SU-DHL-6 (cell line): ENCODE measurements around the gene ARPC1B.
"Not testable (repeated sequence)": the region's sequence is repeated elsewhere in the genome, so short reads cannot be mapped to it uniquely, and the experiment has no call there.

Experiments
- H2AFZ ChIP-seq: fragments of 200-600 bp; sonication (generic); 2 replicates; pipeline ENCODE4 v1.6.1; 2014; ENCODE audit warnings: low read depth, mild to moderate bottlenecking, moderate library complexity, mixed read lengths, antibody characterized with exemption, low read length; ENCODE audit not compliant: severe bottlenecking
- H3F3A ChIP-seq: fragments of 200-600 bp; shearing (Covaris generic); 2 replicates; pipeline ENCODE4 v1.6.0; 2016; ENCODE audit warnings: antibody characterized with exemption, mild to moderate bottlenecking; ENCODE audit not compliant: insufficient read depth
- H3K27ac ChIP-seq: fragments of 200-600 bp; sonication (generic); 2 replicates; pipeline ENCODE4 v1.5.1; 2016; ENCODE audit warnings: low read depth, mild to moderate bottlenecking, low read length, moderate library complexity, mixed read lengths
- H3K27me3 ChIP-seq: fragments of 200-600 bp; sonication (generic), shearing (Covaris generic); 2 replicates; pipeline ENCODE4 v1.6.0; 2014; ENCODE audit warnings: mild to moderate bottlenecking, low read length
- H3K36me3 ChIP-seq: fragments of 200-600 bp; sonication (generic); 2 replicates; pipeline ENCODE4 v1.6.1; 2014; ENCODE audit warnings: mild to moderate bottlenecking, low read length, mixed read lengths
- H3K4me2 ChIP-seq: fragments of 300-600, 200-600 bp; shearing (Covaris generic), sonication (generic); 2 replicates; pipeline ENCODE4 v1.6.0; 2014; ENCODE audit warnings: low read length, low read depth, mild to moderate bottlenecking; ENCODE audit not compliant: poor library complexity, severe bottlenecking
- H3K4me3 ChIP-seq: fragments of 200-600 bp; sonication (generic); 2 replicates; pipeline ENCODE4 v1.5.1; 2014; ENCODE audit warnings: antibody characterized with exemption, low read length, mild to moderate bottlenecking, mixed read lengths; ENCODE audit not compliant: insufficient read depth, poor library complexity, severe bottlenecking
- H3K79me2 ChIP-seq: fragments of 200-600 bp; sonication (generic); 2 replicates; pipeline ENCODE4 v1.6.1; 2014; ENCODE audit warnings: mild to moderate bottlenecking, low read length, moderate library complexity; ENCODE audit not compliant: insufficient read depth
- H3K9ac ChIP-seq: fragments of 200-600 bp; sonication (generic); 2 replicates; pipeline ENCODE4 v1.7.0; 2014; ENCODE audit warnings: mild to moderate bottlenecking, low read length
- H3K9me2 ChIP-seq: fragments of 200-600 bp; sonication (generic); replicated peaks from 2 replicates; pipeline ENCODE4 v1.6.1; 2014; ENCODE audit warnings: low read length; ENCODE audit not compliant: insufficient read depth
- H3K9me3 ChIP-seq: fragments of 200-600 bp; sonication (generic); 2 replicates; pipeline ENCODE4 v1.6.1; 2014; ENCODE audit warnings: low read length, mixed read lengths; ENCODE audit not compliant: insufficient read depth
- H4K20me1 ChIP-seq: fragments of 200-600 bp; sonication (generic); 2 replicates; pipeline ENCODE4 v1.6.1; 2014; ENCODE audit warnings: low read depth, mild to moderate bottlenecking, antibody characterized with exemption, low read length, moderate library complexity, mixed read lengths
- EZH2phosphoT487 ChIP-seq: fragments of 200-600 bp; sonication (generic), shearing (Covaris generic); conservative IDR thresholded peaks from 2 replicates; pipeline ENCODE4 v1.6.1; 2018; ENCODE audit warnings: mild to moderate bottlenecking, antibody characterized with exemption, low read length, moderate library complexity, mixed read lengths
- TF ChIP-seq, protein P1 (sequence below): fragments of 200-600 bp; sonication (generic); IDR thresholded peaks from one replicate; pipeline ENCODE4 v1.5.1; 2017; ENCODE audit warnings: antibody characterized with exemption, mild to moderate bottlenecking, low read length, moderate library complexity; ENCODE audit not compliant: insufficient read depth, poor library complexity, severe bottlenecking

Gene ARPC1B

DNA sequence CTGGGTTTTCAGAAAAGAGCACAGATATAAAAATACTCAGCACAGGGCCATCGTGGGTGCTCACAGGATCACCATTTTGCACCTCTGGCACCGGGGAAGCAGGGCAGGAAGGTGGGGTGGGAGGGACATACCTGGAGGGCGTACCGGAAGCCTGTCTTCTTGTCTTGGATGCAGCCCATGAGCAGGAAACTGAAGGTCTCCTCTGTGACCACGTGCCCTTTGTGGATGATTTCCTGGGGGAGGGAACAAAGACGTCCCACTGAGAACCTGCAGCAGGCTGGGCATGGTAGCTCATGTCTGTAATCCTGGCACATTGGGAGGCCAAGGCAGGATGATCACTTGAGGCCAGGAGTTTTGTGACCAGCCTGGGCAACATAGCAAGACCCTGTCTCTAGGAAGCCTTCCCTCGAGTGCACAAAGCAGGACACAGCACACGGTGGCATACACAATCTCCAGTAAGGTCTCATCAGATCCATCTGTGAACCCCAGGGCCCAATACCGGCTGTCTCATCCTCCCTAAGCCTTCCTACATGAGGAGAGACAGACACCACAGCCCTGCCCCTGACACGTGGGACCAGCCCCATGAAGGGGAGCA lies 54.5 kb downstream of the ARPC1B start:
- Histone ChIP-seq H3K9me2 (no peaks in the 10 kb centered on the region), H3K4me2 (no peak overlapping the region), H3K4me3 (no peak overlapping the region), H2AFZ (no peak overlapping the region), H3K27me3 (no peaks in the 10 kb centered on the region), H3K9me3 (no peaks in the 10 kb centered on the region), H3K27ac (no peak overlapping the region), H3K79me2 (no peaks in the 10 kb centered on the region), H4K20me1 (no peaks in the 10 kb centered on the region), H3K36me3 (peaks cover 2% of the 10 kb centered on the region; the same call in 1 of the 2 replicates), H3F3A (no peaks in the 10 kb centered on the region), H3K9ac (no peak overlapping the region)
- TF ChIP-seq, protein P1, sequence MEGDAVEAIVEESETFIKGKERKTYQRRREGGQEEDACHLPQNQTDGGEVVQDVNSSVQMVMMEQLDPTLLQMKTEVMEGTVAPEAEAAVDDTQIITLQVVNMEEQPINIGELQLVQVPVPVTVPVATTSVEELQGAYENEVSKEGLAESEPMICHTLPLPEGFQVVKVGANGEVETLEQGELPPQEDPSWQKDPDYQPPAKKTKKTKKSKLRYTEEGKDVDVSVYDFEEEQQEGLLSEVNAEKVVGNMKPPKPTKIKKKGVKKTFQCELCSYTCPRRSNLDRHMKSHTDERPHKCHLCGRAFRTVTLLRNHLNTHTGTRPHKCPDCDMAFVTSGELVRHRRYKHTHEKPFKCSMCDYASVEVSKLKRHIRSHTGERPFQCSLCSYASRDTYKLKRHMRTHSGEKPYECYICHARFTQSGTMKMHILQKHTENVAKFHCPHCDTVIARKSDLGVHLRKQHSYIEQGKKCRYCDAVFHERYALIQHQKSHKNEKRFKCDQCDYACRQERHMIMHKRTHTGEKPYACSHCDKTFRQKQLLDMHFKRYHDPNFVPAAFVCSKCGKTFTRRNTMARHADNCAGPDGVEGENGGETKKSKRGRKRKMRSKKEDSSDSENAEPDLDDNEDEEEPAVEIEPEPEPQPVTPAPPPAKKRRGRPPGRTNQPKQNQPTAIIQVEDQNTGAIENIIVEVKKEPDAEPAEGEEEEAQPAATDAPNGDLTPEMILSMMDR = no peak
- TF ChIP-seq EZH2phosphoT487 = no peak

DNA sequence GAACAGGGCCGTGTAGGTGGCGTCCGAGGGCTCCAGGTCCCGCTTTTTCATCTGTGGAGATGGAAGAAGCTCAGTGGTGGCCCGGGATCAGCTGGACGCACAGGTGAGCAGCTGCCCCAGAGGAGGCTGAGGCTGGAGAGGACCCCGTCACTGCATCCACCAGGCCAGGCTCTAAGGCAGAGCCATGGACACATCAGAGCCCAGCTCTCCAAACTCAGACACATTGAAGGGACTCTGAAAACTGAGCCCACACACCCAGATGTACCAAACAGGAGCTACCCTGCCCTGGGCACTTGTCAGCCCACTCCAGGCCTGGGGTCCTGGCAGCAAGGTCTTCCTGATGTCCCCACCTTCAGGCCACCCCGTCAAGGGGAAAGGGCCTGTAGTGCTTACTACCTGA lies 55.2 kb downstream of the ARPC1B start:
- TF ChIP-seq EZH2phosphoT487 = no peak
- TF ChIP-seq, protein P1 = no peak
- Histone ChIP-seq H3K27me3 (no peaks in the 10 kb centered on the region), H3K9me3 (no peaks in the 10 kb centered on the region), H4K20me1 (no peaks in the 10 kb centered on the region), H3K4me3 (no peak overlapping the region), H3K9ac (no peak overlapping the region), H3K9me2 (no peaks in the 10 kb centered on the region), H3K79me2 (no peaks in the 10 kb centered on the region), H2AFZ (no peak overlapping the region), H3K36me3 (0 out of 2 replicates have a peak, but pooled peaks cover 2% of the 10 kb centered on the region), H3F3A (no peaks in the 10 kb centered on the region), H3K27ac (no peak overlapping the region), H3K4me2 (no peak overlapping the region)

DNA sequence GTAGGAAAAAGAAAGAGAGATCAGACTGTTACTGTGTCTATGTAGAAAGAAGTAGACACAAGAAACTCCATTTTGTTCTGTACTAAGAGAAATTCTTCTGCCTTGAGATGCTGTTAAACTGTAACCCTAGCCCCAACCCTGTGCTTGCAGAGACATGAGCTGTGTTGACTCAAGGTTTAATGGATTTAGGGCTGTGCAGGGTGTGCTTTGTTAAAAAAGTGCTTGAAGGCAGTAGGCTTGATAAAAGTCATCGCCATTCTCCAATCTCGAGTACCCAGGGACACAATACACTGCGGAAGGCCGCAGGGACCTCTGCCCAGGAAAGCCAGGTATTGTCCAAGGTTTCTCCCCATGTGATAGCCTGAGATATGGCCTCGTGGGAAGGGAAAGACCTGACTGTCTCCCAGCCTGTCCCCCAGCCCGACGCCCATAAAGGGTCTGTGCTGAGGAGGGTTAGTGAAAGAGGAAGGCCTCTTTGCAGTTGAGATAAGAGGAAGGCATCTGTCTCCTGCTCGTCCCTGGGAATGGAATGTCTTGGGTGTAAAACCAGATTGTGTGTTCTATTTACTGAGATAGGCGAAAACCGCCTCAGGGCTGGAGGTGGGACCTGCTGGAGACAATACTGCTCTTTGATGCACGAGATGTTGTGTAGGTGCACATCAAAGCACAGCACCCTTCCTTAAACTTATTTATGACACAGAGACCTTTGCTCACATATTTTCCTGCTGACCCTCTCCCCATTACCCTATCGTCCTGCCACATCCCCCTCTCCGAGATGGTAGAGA lies 57.4 kb downstream of the ARPC1B start:
- H3K9me2 ChIP-seq, H3K36me3 ChIP-seq, H3K79me2 ChIP-seq, H4K20me1 ChIP-seq, H3K27me3 ChIP-seq, H2AFZ ChIP-seq, H3K9me3 ChIP-seq, H3K9ac ChIP-seq, H3F3A ChIP-seq, H3K4me2 ChIP-seq, H3K27ac ChIP-seq, H3K4me3 ChIP-seq: not testable (repeated sequence)

DNA sequence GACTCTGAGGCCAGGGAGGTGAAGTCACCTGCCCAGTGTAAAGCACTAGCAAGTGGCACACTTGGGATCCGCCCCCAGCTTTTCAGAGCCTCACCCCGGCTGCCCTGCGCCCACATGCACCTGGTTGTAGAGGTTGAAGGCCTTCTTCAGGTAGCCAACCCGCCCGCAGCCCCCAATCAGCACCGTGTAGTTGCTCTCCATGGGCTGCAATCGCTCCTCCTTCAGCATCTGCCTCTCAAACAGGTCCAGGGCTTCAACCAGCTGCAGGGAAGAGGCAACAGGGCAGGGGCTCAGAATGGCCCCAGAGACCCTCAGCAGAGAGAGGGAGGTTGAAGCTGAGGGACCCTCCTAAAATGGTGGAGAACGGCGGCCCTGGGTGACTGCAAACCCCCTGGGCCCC lies 58.6 kb downstream of the ARPC1B start:
- Histone ChIP-seq H3K27ac (no peak overlapping the region), H3K9me2 (no peaks in the 10 kb centered on the region), H3K27me3 (no peaks in the 10 kb centered on the region), H3K4me3 (no peak overlapping the region), H3K36me3 (0 out of 2 replicates have a peak, but pooled peaks cover 2% of the 10 kb centered on the region), H3F3A (no peaks in the 10 kb centered on the region), H3K79me2 (peaks cover 16% of the 10 kb centered on the region), H3K9me3 (no peaks in the 10 kb centered on the region), H3K9ac (no peak overlapping the region), H4K20me1 (no peaks in the 10 kb centered on the region), H2AFZ (no peak overlapping the region), H3K4me2 (no peak overlapping the region)
- TF ChIP-seq, protein P1 = no peak
- TF ChIP-seq EZH2phosphoT487 = no peak
